ENCODE data around the gene UST.
"Not testable (repeated sequence)": the region's sequence is repeated elsewhere in the genome, so short reads cannot be mapped to it uniquely, and the experiment has no call there.

Gene UST

GRCh38 chr6:148983966-148984365 is 237.1 kb downstream of the UST start:
- no peak for DNase-seq

DNA sequence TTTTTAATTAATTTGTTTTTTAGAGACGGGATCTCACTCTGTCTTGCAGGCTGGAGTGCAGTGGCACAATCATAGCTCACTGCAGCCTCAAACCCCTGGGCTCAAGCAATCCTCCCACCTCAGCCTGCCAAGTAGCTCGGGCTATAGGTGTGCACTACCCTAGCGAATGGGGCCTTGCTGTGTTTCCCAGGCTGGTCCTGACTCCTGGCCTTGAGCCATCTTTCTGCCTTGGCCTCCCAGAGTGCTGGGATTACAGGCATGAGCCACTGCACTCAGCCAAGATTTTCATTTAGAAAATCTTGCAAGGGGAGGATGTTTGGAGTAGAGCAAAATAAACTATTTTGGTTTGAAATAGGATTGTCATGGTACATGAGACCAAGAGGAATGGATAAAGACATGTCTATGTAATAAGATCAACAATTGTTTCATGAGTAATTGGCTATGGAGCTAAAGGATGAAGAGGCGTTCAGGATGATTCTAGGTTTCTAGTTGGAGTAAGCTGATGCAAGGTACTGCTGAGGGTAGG is 237.8 kb downstream of the UST start:
- DNase-seq, result no peak

GRCh38 chr6:148985499-148985898 is 238.7 kb downstream of the UST start:
- DNase-seq, result no peak

DNA sequence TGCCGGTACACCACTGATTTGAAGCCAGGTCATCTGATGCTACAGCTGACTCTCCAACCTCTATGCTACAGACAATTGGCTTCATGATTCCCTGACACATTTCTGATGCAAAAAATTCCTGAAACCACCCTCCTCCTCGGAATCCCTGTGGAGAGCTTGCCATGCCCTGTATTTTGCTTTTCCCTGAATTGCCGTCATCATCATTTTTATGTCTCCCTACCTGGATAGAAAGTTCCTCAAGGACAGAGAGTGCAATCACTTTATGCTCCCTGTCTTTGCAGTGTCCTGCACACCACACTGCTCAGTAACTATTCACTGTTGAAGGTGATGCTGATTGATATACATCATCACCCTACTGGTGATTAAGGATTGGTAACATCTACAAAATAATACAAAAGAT is 239.8 kb downstream of the UST start:
- no peak for DNase-seq

DNA sequence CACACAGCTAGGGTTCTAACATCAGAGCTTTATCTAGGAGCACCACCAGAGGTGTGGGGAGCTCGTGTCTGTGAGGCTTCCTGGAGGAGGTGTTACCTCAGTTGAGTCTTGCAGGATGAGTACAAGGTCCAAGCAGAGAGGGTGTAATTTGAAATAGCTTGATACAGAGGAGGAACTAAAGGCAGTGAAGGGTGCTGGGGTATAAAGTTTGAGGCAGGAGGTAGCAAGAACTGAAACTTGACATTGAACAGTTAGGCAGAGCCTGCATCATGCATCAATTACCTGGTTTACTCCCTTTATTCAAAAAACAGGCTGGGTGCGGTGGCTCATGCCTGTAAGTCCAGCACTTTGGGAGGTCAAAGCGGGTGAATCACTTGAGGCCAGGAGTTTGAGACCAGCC is 241.2 kb downstream of the UST start:
- DNase-seq, result no peak

DNA sequence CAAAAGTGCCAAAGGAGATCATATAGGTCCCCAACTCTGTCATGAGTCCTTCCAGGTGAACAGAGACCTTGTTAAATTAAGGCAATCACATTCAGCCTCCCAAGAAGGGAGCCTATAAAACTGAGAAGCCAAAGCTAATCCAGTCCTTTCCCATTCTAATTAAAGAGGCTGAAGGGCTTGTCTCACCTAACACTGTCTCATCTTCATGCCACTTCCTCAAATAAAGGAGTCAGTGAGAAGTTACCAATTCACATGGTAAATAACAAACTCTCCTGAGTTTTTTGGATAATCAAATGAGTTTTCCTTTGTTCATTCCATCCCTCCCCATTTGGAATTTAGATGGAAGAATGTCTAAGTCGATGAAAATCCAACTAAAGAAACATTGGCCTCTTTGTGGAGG is 242.8 kb downstream of the UST start:
- DNase-seq, result no peak

DNA sequence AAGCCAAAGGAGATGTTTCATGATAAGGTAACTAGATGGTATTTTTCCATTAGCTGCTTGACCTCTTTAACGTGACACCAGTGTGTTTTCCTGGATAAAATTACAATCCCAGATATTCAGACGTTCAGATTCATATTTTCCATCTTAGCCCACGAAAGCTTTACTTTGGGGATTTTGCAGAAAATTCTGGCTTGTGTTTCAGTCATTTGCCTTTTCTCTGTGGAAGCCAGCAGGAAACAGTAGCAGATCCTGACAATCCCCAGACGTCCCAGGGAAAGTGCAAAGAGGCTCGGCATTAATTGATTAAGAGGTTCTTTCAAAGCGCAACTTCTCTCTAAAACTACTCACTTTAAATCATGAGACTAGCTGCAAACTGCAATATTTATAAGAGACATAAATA is 243.6 kb downstream of the UST start:
- DNase-seq, result no peak

GRCh38 chr6:148996815-148997214 is 250.0 kb downstream of the UST start:
- DNase-seq, result no peak

GRCh38 chr6:148997865-148998264 is 251.0 kb downstream of the UST start:
- no peak for DNase-seq

- no peak for DNase-seq
Measured at GRCh38 chr6:148998704-148999103, 251.9 kb downstream of the UST start.

GRCh38 chr6:148999501-148999900 is 252.7 kb downstream of the UST start:
- DNase-seq, result no peak

DNA sequence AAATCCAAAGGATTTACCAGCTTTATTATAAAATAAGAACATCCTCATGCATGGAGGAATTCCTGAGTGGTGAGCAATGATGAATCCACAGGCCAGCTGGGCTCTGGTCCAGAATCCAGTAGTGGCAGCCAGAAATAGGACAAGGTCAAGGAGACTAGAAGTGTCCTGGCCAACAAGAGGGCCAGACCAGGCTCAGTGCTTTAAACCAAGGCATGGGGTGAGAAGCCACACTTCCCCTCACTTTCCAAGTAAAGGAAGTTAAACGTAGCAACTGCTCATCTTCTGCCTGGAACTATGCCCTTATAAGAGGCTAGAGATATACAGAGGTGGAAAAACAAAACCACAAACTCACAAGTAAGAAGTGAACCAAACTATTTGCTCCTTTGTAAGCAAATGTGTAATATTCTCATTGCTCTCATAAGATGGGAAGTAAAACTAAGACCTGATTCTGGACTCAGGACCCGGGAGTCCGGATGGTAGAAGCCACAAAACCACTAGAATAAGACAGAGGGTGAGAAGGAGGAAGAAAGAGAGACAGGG is 253.2 kb downstream of the UST start:
- DNase-seq, result no peak

- no peak for DNase-seq
Measured at GRCh38 chr6:149001422-149001821, 254.6 kb downstream of the UST start.

GRCh38 chr6:149003560-149003959 is 256.7 kb downstream of the UST start:
- DNase-seq, result no peak

- DNase-seq, result no peak
Measured at GRCh38 chr6:149004664-149005063, 257.8 kb downstream of the UST start.

- not testable (repeated sequence) for DNase-seq
Measured at GRCh38 chr6:149006236-149006635, 259.4 kb downstream of the UST start.

- DNase-seq, result no peak
Measured at GRCh38 chr6:149006671-149007070, 259.8 kb downstream of the UST start.

DNA sequence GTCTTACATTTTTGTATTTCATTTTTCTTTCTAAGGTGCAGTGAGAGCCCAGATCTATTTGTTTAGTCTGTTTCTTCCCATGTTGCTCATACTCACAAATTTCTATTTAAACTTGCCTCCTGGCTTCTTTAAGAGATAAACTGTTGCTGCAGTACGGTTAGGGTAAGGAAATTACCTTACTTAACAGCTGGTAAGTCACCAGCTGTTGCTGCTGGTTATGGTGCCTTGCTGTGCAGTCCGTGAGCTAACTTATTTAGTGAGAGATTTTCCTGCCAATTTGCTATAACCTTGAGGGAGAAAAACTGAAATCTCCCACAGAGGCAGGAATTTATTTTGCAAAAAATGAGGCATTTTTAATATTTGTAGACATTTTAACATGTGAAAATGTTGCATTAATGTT is 261.0 kb downstream of the UST start:
- no peak for DNase-seq

- DNase-seq, result no peak
Measured at GRCh38 chr6:149008741-149009140, 261.9 kb downstream of the UST start.

DNA sequence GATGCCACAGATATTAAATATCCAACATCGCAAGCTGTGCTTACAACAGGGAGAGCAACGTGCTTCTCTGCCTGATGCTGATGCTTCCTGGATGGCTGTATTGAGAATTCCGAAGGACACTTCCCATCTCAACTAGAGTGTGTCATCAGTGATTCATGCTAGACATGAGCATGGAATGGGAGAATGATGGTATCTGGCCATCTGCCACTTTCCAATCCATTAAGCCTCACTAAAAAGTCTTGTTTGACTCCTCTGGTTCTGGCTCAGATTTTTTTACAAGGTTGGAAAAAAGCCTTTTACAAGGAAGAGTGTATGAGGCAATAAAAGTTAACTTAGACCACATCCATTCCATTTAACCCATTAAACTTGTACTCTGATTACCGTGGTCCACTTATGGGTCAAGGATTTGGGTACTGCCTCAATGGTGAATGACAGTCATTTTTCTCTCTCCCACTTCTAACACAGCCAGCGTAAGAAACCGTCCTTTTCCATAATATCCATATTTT is 265.3 kb downstream of the UST start:
- no peak for DNase-seq

DNA sequence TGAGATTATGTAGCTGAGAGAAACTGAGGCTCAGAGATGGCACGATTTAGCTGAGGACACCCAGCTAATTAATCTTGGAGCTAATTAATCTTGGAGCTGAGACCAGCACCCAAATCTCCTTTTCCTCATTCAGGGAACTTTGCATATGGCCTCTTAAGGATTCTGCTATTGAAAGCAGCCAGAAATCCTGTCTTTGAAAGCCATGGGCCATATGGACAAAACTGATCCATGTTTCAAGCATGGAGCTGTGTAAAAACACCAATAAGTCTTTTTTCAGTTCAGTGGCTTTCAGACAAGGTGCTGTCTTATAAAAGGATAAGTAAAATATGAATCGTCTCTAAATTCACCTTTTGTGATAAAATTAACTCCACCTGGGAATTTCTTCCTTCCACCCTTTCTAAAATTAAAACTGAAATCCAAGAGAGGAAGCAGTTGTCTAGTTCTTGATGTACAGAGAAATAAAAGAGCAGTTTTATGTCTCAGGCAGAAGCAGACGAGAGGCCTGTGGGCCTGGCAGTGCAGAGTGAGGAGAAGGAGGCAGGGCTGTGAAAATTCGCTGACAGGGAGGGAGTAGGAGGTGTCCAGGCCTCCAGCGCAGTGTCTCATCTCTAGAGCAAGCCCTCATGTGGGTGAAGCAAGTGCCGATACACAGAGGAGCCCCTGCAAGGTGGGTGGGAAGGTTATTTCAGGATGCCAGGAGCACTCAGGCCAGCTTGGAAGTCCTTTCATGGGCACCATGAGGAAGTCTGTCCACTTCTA is 266.9 kb downstream of the UST start:
- DNase-seq, result no peak

DNA sequence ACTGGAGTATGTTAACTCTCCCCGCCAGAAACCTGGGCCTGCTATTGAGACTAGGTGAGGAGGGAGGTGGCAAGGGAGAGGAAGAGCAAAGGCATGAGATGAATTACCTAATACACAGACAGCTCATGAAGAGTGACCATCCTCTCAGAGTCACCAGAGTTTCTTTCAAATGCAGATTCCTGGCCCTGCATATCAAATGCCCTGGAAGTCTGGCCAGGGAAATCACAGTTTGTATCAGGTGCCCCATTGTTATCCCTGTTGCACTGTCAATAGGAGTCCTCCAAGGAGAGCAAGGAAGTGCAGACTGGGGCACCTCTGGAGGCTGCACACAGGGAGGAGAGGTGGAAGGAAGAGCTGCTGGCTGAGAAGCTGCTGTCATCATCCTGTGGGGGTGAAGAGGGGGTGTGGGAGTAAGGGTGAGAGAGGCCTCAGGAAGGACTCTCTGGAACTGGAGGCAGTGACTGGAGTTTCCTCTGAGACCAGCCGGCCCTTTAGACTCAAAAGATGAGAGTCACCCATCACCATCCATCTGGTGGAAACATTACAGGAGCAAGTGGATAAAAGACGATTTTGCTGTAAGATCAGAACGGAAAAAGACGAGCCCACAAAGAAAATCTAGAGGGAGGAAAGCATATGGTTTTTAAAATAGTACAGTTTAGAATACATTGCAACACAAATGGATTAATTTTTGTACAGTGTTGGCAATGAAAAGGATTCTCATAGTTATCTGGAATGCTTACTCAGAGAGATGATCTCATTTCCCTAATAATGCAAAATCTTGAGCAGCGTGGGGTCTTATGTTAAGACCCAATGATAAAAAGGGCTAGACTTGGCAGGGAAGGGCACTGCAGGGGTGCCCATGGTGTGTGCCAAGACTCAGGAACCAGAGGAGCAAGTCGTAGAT is 268.1 kb downstream of the UST start:
- no peak for DNase-seq

Measured in activated CD4-positive, CD25-positive, alpha-beta regulatory T cell (primary cell).